SH-SY5Y (cell line): Measurements from ENCODE around the gene AK1.
A peak's percentile ranks its signal among the peaks of the same experiment; 100 is the strongest.

Experiments used
- GATA2 ChIP-seq: IDR thresholded peaks from 2 replicates; pipeline ENCODE4 v1.6.1; 2011; ENCODE audit warnings: mild to moderate bottlenecking, low read depth, low read length
- GATA3 ChIP-seq: IDR thresholded peaks from 2 replicates; pipeline ENCODE4 v1.6.1; 2011; ENCODE audit warnings: low read depth, mild to moderate bottlenecking, low read length, moderate library complexity

The AK1 gene

DNA sequence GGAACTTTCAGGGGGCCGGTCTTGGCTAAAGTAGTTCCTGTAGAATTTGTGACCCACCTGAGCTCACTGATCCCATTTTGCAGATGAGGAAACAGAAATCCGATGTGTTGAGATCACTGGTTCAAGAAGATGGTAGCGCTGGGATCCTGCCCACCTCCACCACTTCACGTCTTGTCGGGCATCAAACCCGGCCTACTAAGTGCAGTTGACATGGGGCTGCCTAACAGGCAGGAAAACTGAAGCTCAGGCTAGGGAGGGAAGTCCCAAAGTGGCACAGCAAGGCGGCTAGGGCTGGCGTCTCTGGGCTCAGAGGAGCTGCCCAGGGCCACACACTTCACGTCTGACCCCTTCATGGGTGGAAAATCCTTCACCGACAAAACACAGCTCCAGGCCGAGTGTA is 22.5 kb downstream of the AK1 start:
- no peak for TF ChIP-seq GATA3
- TF ChIP-seq GATA2: no peak

DNA sequence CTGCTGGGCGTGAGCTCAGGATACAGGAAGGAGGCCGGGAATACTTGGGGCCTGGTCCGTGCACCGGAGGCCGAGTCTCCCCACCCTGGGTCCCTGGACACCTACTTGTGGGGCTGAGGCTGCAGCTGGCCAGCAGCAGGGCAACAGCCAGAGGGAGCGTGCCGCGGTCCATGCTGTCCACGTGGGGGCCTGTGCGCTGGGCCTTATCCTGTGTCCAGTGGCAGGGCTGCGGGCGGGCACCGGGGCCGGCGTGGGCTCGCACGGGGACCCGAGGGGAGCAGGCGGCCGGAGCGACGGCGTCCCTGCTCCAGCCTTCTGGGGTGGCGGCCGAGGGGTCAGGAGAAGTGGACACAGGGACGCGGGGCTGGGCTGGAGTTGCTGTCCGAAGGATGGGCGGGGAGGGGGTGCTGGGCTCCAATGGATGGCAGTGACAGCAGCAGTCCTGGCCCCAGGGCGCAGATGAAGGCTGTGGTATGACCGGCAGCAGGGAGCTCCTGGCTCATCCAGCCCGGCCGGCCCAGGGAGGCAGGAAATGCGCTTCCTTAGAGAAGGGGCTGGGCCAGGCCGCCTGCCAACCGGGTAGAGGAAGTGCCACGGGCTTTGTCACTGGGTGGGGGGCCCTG is 23.2 kb downstream of the AK1 start, which contains the start of gene ENG:
ENG (minus strand) TSS at position 475 of the 623 bp plus-strand sequence; CDS start at position 172, 303 bp downstream.
- TF ChIP-seq GATA3: no peak
- no peak for TF ChIP-seq GATA2

DNA sequence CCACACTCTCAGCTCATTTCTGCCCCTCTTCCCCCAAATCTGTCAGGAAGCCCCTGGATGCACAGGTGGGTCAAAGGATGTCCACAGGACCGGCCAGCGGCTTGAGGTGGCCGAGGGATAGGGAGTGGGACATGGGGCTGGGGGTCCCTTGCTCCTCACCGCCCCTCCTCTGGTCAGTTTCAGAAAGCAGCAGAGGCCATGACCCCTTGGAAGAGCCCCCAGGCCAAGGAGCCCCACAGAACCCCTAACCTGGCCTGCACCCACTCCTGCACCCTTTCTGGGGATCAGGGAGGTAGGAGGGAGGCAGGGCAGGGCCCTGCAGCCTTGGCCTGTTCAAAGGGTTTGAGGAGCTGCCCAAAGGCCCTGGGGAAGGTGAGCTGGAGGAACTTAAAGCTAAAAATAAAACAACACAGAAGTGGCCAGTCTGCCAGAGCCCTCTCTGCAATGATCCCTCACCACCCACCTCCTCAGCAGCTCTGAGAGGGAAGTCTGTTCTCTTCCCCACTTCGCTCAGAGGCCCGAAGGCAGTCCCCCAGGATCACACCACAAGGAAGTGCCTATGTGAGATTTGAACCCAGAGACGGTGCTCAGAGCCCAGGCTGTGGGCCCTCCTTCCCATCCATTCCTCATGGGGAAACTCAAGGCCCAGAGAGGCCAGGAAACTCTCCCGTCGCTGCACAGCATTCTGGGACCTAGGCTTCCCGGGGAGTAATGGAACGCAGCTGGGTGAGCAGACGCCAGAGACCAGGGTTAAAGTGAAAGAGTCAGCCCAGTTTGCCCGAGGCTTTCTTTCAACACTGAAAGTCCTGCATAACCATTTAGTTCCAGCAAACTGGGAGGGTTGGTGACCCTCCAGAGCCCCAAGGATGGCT is 23.9 kb downstream of the AK1 start:
- no peak for TF ChIP-seq GATA3

GRCh38 chr9:127852829-127853228 is 24.6 kb downstream of the AK1 start:
- TF ChIP-seq GATA3: no peak
- no peak for TF ChIP-seq GATA2

- TF ChIP-seq GATA3 (no peak), GATA2 (no peak)
Observed at GRCh38 chr9:127850286-127850830, 27.1 kb downstream of the AK1 start.

DNA sequence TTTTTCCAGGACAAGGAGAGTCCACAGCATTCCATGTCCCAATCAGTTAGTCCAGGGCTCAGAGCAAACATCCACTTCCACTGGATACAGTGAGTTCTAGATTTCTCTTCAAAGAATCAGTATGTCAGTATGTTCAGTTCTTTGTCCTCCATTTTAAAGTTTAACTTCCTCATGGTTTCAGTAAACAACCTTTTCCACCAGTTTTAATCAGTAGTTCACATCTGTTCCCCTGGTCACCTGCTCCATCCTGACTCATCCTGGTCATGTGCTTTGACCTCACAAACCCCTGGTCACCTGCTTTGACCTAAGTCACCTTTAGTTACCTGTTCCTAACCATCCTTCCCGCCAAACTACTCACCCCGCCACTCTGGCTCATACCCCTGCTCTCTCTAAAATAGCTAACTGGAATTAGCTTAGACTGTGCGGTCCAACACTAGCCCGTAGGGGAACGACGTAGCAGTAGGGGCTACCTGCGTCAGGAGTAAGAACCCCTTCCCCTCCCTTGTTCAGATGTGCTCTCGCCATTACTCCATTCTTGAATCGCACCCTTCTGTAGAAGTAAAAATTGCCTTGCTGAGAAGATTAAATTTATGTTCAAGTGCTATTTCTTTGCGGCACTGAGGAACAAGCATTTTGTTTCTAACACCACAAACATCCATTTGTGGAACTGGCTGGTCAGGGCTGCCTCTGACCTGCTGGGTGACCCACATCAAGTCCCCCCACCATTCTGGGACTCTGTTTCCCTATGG is 28.5 kb downstream of the AK1 start:
- TF ChIP-seq GATA2 (no peak), GATA3 (no peak)

GRCh38 chr9:127847833-127848755 is 29.4 kb downstream of the AK1 start:
- TF ChIP-seq GATA3 (no peak), GATA2 (no peak)

- TF ChIP-seq GATA2 (no peak), GATA3 (no peak)
Observed at GRCh38 chr9:127847178-127847510, 30.3 kb downstream of the AK1 start.

- TF ChIP-seq GATA2 (peak; percentile 97), GATA3 (no peak)
Observed at GRCh38 chr9:127846443-127847177, 30.9 kb downstream of the AK1 start.

GRCh38 chr9:127844821-127845359 is 32.6 kb downstream of the AK1 start:
- TF ChIP-seq GATA3 (no peak), GATA2 (no peak)

GRCh38 chr9:127841087-127841835 is 36.2 kb downstream of the AK1 start:
- no peak for TF ChIP-seq GATA3
